GM13977 (cell line): Measurements from ENCODE around the gene TRIM28.

ENCODE experiments used
- DNase-seq: peaks from one replicate; pipeline ENCODE4 v3.0.0; 2012; ENCODE audit warnings: low spot score
- in situ Hi-C: fragments of 300-500 bp; cut with MboI; formaldehyde crosslinking; loops from one replicate; pipeline ENCODE4 v1.12.0; 2022; ENCODE audit warnings: low sequenced_read_pairs, low pct_unique_long_range_greater_than_20kb, mixed read lengths, inconsistent platforms; ENCODE audit not compliant: unreplicated experiment
- TF ChIP-seq, protein P1 (sequence below): IDR thresholded peaks from 2 replicates; pipeline ENCODE4 v1.5.1; 2012; ENCODE audit warnings: mild to moderate bottlenecking, control low read depth; ENCODE audit not compliant: insufficient read depth; ENCODE audit errors: extremely low read depth, missing control alignments

Gene TRIM28

DNA sequence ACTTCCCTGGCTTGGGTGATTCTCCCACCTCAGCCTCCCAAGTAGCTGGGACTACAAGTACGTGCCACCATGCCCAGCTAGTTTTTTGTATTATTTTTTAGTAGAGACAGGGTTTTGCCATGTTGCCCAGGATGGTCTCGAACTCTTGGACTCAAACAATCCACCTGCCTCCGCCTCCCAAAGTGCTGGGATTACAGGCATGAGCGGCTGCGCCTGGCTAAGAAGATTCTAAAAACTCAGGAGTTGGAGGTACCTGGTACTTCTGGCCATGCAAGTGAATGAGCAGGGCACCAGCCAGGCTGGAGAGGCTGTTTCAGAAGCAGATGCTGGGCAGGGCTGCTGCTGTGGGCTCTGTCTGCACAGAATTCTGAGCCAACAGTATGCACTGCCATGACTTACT is 23.1 kb downstream of the TRIM28 start:
- DNase-seq, result no peak
- TF ChIP-seq, protein P1, sequence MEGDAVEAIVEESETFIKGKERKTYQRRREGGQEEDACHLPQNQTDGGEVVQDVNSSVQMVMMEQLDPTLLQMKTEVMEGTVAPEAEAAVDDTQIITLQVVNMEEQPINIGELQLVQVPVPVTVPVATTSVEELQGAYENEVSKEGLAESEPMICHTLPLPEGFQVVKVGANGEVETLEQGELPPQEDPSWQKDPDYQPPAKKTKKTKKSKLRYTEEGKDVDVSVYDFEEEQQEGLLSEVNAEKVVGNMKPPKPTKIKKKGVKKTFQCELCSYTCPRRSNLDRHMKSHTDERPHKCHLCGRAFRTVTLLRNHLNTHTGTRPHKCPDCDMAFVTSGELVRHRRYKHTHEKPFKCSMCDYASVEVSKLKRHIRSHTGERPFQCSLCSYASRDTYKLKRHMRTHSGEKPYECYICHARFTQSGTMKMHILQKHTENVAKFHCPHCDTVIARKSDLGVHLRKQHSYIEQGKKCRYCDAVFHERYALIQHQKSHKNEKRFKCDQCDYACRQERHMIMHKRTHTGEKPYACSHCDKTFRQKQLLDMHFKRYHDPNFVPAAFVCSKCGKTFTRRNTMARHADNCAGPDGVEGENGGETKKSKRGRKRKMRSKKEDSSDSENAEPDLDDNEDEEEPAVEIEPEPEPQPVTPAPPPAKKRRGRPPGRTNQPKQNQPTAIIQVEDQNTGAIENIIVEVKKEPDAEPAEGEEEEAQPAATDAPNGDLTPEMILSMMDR, result no peak
- in situ Hi-C loops, result no loop called here

DNA sequence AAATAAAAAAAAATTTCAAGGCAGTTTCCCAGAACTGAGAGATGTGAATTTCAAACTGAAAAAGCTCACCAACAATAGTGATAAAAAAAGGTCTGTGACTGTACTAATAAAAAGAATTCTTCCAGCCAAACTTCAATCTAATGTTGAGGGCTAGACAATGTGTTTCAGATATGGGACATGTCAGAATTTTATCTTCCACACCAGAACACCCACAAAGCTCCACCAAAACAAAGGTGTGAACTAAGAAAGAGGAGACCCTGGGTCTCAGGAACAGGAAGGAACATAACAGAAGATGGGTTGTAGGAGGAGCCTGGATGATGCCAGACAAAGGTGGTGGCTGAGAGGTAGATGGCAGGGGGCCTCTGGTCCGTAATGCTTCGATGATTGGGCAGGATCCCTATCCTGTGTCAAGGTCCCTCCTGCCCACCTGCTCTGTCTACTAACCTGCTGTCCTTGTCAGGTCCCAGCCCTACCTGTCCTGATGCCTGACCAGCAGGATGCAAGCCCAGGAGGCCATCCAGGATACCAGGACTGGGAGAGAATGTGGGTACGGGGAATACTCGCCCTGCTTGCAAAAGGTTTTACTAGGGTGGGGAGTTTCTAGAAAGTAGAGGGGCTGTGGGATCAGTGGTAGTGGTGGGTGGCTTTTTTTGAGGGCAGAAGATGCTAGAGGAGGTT is 24.7 kb downstream of the TRIM28 start:
- TF ChIP-seq, protein P1, result no peak
- in situ Hi-C loops, result no loop called here
- DNase-seq, result no peak

DNA sequence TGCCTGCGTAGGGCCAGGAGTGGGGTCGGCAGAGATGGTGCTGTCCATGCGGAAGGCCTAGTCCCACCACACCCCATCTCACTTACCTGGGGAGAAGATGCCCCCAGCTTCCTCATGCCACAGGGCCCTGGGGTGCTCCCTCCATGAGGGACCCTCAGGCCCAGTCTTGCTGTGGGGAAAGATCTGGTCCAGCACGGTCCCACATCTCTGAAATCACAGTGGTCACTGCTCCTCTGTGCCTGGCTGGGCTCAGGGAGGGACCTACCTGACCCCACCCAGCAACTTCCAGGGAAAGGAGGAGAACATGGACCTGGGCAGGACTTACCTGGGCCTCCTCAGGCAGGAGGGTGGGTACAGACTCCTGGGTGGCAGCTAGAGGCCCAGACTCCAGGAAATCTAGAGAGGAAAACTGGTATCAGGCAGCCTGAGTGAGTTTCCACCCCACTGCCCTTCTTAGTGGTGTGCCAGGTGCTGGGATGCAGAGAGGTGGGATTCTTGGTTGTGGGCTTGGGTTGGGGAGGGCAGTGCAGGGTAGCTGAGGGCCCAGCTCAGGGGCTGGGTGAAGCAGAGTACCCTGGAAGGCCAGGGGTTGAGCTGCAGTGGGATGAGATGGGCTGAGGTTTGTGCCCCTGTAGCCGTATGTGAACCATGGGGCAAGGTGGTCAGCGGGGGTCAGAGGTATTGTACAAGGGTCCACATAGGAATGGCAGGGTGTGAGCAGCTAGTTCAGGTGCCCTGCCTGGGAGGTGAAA is 25.5 kb downstream of the TRIM28 start:
- in situ Hi-C loops, result no loop called here
- TF ChIP-seq, protein P1, result no peak
- no peak for DNase-seq

DNA sequence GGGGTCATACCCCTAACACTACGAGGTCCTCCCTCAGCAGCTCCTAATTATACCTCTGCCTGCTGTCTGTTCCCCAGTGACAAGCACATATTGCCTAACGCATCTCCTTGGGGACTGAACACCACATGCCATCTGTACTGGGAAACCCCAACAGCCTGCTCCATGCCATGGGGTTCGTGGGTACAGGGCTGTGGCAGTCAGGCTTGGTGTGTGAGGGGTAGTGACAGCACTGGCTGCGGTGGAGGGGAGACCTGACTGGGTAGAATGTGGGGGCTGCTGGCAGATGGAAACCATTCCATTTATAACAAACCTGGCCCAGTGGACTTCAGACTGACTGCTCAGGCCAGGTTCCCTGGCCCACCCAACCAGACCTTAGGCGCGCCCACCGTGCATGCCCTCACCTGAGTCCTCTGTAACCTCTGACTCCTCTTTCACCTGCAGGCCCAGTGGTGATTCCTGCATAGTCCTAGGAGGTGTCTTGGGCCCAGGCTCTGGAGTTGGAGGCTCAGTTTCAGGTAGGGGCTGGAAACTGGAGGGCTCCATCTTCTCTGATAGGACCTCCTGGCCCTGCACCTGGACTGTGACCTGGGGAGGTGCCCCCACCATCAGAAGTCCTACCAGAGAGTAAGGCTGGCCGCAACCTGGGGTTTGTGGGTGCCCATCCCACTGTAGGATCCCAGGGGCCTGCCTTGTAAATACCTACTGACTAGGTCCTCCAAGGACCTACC is 26.2 kb downstream of the TRIM28 start:
- TF ChIP-seq, protein P1, result no peak
- in situ Hi-C loops, result no loop called here
- DNase-seq, result no peak

DNA sequence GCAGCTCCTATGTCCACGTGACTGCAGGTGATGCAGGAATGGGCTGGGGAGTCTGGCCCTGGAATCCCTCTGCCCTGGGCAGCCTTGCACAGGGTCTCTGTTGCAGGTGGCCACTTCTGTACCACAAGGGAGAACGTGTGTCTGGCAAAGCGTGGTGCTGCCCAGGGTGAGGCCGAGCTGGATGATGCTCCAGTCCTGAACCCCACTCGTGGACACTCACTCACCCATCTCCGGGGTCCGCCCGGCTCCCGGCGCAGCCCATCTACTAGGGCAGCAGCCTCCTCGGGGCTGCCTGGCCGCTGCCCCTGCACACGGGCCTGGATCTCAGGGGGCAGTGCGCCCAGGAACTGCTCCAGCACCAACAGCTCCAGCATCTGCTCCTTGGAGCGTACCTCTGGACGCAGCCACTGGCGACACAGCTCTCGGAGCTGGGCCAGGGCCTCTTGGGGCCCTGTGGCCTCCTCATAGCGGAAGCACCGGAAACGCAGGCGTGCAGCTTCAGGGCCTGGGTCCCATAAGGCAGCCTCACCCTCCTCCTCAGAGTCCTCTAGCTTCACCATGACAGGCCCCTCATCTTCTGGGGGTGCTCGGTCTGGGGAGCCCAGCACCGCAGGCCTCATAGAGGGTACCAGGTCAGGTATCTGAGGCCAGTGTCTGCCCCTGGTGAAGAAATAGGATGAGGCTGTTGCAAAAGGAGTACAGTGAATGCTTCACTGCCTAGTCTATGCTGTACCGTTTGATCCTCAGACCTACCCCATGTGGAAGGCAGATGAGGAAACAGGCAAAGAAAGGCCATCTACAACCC is 27.1 kb downstream of the TRIM28 start:
- TF ChIP-seq, protein P1, result no peak
- in situ Hi-C loops, result no loop called here

DNA sequence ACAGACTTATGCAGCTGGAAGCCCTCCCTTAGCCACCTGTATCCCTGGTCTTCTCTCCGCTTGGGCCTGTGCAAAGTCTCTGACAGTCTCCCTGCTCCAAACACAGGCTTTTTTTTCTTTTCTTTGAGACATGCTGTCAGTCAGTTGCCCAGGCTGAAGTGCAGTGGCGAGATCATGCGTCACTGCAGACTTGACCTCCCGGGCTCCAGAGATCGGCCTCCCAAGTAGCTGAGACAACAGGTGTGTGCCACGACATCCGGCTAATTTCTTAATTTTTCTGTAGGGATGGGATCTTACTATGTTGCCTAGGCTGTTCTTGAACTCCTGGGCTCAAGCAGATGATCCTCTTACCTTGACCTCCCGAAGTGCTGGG is 27.7 kb downstream of the TRIM28 start:
- TF ChIP-seq, protein P1, result no peak
- no peak for DNase-seq
- in situ Hi-C loops, result no loop called here

More for the DNA sequence above, 27.1 kb downstream of the TRIM28 start:
- no peak for DNase-seq
